SIG-M5 treated with dmso at 0.1 percent for 504 hours (cell line): Measurements from ENCODE around the gene C1S.
"Not testable (repeated sequence)": the region's sequence is repeated elsewhere in the genome, so short reads cannot be mapped to it uniquely, and the experiment has no call there.

Experiments
- DNase-seq: peaks from one replicate; lab custom pipeline; 2025; ENCODE audit not compliant: unreplicated experiment; lab: John Stamatoyannopoulos, UW

Gene C1S

DNA sequence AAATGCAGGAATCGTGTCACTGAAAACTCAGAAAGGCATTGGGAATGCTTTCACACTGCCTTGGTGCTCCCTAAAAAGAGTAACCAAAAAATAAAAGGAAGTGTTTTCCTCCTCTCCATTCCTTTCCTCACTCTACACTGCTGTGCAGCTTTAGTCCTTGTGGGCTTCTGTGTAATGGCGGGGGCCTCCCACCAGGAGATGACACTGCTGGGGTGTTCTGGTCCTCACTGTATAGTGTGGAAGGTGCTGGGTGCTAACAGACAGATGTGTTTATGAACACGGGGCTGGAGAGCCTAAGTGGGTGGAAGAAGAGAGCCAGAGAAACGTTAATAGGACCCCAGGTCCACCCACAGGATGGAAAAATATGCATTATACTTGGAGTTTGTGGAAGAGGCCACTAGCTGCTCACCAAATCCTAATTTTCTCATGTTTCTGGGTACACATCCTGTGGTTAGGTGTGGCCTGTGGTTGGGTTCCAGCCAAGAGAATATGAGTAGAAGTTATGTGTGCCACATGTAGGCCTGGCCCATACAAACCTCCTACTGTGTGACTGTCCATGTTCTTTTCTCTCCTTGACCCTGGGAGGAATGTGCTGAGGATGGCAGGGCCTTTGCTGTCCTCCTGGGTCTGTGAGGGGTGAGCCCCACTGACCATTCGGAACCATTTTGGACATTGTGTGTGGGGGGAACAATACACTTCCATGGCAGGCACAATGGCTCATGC lies 14.0 kb upstream of the C1S start:
- no peak for DNase-seq

DNA sequence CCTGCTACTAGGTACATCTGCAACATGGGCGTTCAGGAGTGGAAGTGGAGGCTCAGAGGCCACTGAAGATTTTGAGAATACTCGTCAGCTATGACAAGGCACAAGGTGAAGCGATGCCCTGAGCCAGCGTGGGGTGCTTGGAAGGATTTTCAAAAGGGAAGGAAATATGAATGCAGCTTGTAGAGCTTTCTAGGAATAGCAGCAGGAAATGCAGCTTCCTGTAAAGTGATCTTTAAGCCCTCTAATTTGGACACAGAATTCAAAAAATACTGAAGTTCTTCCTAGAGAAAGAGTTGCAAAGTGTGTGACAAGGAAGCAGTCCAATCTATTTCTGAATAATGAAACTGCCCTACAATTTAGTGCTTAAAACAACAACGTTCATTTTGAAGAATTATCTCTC lies 13.2 kb upstream of the C1S start:
- DNase-seq, result no peak

GRCh38 chr12:7049445-7049951 lies 11.0 kb upstream of the C1S start:
- not testable (repeated sequence) for DNase-seq

GRCh38 chr12:7049973-7050372 lies 10.5 kb upstream of the C1S start:
- not testable (repeated sequence) for DNase-seq

- DNase-seq, result no peak
These were observed 5.6 kb upstream of the C1S start for GRCh38 chr12:7054925-7055324.

DNA sequence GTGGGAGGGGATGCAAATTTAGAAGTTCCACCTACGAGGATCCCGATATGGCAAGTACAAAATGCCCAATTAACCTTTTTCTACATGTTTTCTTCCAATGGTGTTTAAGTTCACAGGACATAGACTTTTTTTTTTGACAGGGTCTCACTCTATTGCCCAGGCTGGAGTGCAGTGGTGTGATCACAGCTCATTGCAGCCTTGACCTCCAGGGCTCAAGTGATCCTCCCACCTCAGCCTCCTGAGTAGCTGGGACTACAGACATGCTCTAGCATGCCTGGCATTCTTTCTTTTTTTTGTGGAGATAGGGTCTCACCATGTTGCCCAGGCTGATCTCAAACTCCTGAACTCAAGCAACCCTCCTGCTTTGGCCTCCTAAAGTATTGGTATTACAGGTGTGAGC lies 4.8 kb upstream of the C1S start:
- DNase-seq, result not testable (repeated sequence)

DNA sequence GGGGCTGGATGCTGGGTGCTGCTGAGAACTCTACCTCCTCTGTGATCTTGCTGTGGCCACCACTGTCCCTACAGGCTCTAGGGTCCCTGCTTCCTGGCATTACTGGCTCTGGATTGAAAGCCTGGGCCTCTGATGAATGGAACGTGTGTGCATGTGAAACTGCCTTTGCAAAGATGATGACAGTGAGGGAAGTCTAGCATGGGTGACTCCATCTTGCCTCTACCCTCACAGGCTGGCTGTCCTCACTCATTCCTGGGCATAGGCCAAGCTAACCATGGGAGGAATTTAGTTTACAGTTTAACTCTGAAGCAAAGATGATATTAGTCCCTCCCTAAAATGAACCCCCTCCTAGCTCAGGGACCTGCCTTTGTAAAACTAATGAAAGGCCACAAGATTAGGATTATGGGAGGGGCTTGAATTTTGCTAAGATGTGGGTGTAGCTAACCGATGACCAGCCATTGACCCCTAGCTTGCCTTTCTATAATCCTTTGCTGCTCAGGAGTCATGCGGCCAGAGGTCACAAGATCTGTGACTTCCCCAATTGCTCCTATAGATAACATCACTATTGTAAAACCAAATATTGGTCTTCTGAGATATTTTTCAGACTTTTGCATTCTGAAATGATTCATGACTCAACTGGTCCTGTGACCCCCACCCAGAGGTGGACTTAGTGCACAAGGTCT lies 2.2 kb upstream of the C1S start:
- no peak for DNase-seq

- no peak for DNase-seq
These were observed 1.6 kb upstream of the C1S start for GRCh38 chr12:7058850-7059395.

- no peak for DNase-seq
These were observed 738 bp upstream of the C1S start for GRCh38 chr12:7059780-7060179.

DNA sequence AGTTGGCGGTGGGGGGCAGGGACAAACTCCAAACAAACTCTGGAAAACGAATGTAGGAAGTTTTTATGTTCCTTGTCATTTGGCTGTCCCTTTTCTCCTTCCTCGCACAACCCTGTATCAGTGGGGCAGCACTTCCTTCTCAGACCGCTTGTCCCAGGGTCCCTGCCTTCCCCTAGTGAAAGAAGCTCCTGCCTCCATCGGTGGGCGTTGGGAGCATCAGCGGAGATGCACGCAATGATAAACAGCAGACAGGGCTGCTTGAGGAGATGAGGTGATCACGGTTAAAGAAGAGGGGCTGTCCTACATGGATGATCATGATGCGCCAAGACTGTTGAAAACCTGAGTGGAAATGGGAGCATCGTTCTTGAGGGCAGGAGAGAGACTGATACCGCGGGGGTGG lies 620 bp downstream of the C1S start:
- DNase-seq, result no peak

GRCh38 chr12:7061596-7061995 lies 1.1 kb downstream of the C1S start:
- DNase-seq, result no peak

DNA sequence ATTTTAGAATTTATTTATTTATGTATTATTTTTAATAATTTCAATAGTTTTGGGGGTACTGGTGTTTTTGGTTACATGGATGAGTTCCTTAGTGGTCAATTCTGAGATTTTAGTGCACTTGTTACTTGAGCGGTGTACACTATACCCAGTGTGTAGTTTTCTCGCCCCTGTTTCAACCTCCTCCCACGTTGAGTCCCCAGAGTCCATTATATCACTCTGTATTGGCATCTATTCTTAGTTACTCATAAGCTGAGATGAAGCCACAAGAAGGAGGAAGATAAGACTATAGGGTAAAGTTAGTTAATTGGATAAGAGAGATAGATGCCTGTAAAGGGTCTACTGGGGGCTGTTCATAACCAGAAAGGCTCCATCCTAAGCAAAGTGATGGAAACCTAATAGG lies 4.0 kb downstream of the C1S start:
- no peak for DNase-seq

DNA sequence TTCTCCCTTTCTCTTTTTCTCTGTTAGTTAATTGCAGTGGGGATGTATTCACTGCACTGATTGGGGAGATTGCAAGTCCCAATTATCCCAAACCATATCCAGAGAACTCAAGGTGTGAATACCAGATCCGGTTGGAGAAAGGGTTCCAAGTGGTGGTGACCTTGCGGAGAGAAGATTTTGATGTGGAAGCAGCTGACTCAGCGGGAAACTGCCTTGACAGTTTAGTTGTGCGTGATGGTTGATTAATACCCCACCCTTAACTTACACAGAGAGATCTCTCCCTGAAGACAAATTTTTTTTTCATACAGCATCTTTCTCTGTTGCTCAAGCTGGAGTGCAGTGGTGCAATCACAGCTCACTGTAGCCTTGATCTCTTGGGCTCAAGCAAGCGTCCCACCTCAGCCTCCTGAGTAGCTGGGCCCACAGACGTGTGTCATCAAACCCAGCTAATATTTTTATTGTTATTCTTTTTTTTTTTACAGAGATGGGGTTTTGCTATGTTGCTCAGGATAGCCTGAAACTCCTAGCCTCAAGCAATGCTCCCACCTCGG lies 4.6 kb downstream of the C1S start:
- DNase-seq, result no peak

DNA sequence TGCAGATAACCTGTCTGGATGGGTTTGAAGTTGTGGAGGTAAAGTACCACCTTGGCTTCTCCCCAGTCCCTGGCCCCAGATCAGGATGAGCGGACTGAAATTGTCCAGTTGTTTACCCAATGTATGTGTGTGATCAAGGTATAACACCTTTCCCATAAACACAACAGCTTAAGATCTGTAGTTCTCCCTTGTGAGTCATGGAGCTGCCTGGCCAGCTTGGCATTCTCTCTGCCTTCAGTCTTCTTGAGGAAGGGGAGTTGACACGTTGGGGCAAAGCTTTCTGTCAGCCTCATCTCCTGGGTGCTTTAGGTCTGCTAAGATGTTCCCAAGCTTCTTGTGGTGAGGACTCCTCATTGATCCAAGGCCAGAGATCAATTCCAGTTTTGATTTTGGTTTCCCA lies 6.1 kb downstream of the C1S start:
- DNase-seq, result no peak

- no peak for DNase-seq
These were observed 6.6 kb downstream of the C1S start for GRCh38 chr12:7067096-7067495.

DNA sequence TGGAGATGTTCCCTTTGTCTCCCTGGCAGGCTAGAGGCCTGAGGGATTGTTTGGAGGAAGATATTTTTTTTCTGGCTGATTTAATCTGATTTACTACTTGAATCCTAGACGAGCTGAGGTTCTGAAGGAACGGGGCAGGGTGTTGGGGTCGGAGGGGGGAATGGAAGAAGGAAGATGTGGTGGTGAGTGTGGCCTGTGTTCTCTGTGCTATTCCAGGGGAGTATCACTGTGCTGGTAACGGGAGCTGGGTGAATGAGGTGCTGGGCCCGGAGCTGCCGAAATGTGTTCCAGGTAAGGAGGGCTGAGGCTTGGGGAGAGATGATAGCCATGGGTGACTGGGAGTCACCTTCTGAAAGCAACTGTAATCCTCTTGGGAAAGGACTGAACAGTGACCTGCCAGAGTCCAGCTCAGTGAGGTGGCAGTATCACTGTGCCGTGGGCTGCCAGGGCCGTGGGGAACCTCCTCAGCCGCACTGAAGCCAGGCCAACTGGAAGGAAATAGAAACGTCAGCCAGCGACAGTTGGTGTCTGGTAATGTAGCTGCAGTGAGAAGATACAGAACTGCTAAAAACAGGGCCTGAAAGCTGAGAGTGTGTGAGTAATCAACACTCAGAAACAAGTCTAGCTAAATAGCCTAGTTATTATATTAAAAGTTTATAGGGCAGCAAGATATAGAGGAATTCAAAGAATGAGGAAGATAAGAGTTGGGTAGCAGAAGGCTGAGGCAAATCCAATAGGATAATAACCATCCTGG lies 7.9 kb downstream of the C1S start:
- DNase-seq, result no peak

DNA sequence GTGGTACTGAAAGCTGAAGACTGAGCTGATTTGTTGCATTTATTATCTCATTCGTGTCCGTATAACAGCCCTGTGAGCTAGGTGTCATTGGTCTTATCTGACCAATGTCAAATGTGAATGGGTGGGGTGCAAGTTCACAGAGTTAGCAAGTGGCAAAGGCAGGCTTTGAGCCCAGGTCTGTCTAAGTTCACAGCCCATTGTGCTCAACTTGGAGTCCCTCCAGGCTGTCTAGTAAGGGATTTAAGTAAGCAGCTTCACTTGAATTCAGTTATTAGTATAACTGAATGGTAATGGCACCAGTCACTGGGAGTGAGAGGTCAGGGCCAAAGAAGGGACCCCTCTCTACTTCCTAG lies 8.5 kb downstream of the C1S start:
- no peak for DNase-seq

GRCh38 chr12:7069386-7069785 lies 8.9 kb downstream of the C1S start:
- no peak for DNase-seq

DNA sequence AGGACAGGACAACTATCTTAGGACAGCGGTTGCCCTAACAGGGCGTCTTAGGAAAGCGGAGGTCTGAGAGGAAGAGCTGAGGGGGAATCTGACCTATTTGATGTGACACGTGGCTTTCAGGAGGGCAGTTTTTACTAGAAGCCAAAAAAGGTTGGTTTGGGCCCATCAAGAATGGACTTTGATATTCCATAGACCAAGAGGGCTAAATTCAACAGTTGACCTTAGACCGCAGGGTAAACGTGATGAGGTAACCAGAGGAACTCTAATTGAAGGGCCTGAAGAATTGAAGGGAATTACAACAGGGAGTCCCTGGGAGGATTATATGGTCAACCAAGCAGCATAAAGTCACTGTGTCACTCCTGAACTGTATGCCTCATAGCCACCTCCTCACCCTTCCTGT lies 11.5 kb downstream of the C1S start:
- no peak for DNase-seq

DNA sequence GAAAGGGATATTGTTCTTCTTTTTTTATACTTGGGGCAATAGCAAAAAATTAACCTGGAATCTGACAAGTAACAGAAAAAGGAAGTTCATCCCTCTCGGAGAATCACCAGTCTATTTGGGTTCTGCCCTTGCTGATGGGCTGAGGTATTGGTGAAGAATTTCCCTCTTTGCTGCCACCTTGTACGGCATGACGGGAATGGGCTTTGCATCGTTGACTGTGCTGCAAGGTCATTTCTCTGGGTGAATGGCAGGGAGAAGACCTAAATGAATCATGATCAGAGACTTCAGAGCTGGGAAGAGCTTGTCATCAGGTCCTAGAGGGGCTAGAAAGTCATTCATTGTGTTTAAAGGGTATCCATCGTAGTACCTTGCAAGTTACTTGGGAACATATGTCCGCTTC lies 12.0 kb downstream of the C1S start:
- no peak for DNase-seq

GRCh38 chr12:7073946-7074345 lies 13.4 kb downstream of the C1S start:
- DNase-seq, result no peak
